Stimulated activated memory B cell treated with anti-CD40 and anti-IgM and Interleukin-4, amounts not matched to agents 10 μg/mL and 1 μg/mL and 100 μg/mL, for 72 hours (primary cell): ENCODE results near the gene PNKP.

Experiments used
- ATAC-seq: fragments of 150-1000 bp; cut with Tn5 transposase; 2 replicates; pipeline ENCODE4 v1.10.0; 2021
- H3K27ac Mint-ChIP-seq: one replicate; pipeline ENCODE4 v1.8.0; 2022; ENCODE audit warnings: mild to moderate bottlenecking, mixed read lengths
- H3K27me3 Mint-ChIP-seq: one replicate; pipeline ENCODE4 v1.8.0; 2022; ENCODE audit warnings: mixed read lengths
- H3K36me3 Mint-ChIP-seq: one replicate; pipeline ENCODE4 v1.8.0; 2022; ENCODE audit warnings: mixed read lengths
- H3K4me1 Mint-ChIP-seq: one replicate; pipeline ENCODE4 v1.8.0; 2022; ENCODE audit warnings: mixed read lengths
- H3K4me3 Mint-ChIP-seq: one replicate; pipeline ENCODE4 v1.8.0; 2022; ENCODE audit warnings: mild to moderate bottlenecking, moderate library complexity, mixed read lengths
- H3K9me3 Mint-ChIP-seq: one replicate; pipeline ENCODE4 v1.8.0; 2022; ENCODE audit warnings: mixed read lengths

Gene PNKP

DNA sequence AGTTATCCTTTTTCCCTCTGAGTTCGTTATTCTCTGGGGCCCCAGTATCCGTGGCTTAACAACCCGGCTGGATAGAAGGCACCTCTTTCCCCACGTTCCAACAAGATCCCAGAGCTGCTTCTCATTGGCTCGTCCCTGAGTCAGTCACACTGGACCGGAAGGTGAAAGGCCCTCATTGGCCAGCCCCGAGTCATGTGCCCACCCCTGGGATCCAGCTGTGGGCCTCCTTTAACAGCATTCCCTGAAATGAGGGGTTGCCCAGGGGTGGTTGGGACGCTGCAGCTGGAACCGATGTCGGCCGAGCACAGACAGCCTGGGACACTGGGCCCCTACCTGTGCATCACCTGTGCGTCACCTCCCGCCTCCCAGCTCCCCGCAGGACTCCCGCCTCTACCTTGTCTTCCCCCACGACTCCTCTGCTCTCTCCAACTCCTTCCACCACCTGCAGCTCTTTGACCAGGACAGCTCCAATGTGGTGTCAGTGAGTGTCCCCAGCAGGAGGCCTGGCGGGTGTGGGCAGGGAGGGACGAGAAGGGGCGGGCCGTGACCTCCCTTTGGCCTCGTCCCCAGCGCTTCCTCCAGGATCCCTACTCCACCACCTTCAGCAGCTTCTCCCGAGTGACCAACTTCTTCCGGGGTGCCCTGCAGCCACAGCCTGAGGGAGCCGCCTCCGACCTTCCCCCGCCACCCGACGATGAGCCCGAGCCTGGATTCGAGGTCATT, 14.5 kb upstream of the PNKP start:
- H3K27me3 Mint-ChIP-seq, result no peaks in the 10 kb centered on the region
- no peak overlapping the region for H3K4me3 Mint-ChIP-seq
- peaks cover 68% of the 10 kb centered on the region for H3K36me3 Mint-ChIP-seq
- no peak overlapping the region for H3K27ac Mint-ChIP-seq
- no peaks in the 10 kb centered on the region for H3K9me3 Mint-ChIP-seq
- no peak for ATAC-seq
- peaks cover 19% of the 10 kb centered on the region for H3K4me1 Mint-ChIP-seq

DNA sequence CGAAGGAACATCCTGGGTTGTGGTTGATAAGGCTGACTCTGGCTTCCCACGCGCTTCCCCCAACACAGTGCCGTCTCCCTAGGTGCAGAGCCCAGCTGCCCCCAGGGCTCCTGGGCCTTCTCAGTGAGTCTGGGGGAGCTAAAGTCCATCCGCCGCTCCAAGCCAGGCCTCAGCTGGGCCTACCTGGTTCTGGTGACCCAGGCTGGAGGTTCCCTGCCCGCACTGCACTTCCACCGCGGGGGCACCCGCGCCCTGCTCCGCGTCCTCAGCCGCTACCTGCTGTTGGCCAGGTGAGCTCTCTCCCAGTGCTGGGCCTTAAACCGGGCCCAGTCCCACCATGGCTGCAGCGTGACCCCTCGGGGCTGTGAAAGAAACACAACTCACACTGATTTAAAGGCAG, 13.8 kb upstream of the PNKP start:
- Mint-ChIP-seq H3K27me3 (no peaks in the 10 kb centered on the region), H3K4me1 (peaks cover 19% of the 10 kb centered on the region), H3K9me3 (no peaks in the 10 kb centered on the region), H3K36me3 (peaks cover 68% of the 10 kb centered on the region), H3K27ac (no peak overlapping the region), H3K4me3 (no peak overlapping the region)
- ATAC-seq, result no peak

DNA sequence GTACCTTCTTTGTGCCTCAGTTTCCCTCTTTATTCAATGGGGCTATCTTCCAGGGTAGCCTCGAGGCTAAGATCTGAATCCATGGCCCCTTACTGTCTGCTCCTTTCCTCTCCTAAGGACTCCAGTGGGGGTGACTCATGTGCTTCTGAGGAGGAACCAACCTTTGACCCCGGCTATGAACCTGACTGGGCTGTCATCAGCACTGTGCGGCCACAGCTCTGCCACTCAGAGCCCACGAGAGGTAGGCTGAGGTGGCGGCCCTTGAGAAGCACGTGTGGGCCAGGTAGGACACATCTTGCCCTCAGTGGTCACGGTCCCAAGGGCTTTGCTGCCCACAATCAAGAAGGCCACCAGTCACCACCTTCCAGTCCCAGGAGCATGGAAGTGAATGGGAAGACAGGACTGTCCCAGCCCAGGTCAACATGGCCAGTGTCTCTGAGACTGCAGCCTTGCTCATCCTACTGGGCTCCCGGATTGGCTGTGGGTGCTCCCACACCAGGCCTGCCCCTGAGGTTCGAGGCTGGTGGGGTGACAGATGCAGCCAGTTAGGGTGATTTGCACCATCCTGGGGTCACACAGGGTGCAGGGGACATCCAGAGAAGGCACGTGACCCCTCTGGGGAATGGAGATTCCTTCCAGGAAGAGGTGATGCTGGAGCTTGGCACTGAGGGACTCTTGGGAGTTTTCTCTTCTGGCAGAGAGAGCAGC, 12.9 kb upstream of the PNKP start:
- no peak overlapping the region for H3K27ac Mint-ChIP-seq
- no peak for ATAC-seq
- no peaks in the 10 kb centered on the region for H3K9me3 Mint-ChIP-seq
- no peaks in the 10 kb centered on the region for H3K27me3 Mint-ChIP-seq
- peaks cover 26% of the 10 kb centered on the region for H3K4me1 Mint-ChIP-seq
- H3K4me3 Mint-ChIP-seq, result no peak overlapping the region
- peaks cover 65% of the 10 kb centered on the region for H3K36me3 Mint-ChIP-seq

DNA sequence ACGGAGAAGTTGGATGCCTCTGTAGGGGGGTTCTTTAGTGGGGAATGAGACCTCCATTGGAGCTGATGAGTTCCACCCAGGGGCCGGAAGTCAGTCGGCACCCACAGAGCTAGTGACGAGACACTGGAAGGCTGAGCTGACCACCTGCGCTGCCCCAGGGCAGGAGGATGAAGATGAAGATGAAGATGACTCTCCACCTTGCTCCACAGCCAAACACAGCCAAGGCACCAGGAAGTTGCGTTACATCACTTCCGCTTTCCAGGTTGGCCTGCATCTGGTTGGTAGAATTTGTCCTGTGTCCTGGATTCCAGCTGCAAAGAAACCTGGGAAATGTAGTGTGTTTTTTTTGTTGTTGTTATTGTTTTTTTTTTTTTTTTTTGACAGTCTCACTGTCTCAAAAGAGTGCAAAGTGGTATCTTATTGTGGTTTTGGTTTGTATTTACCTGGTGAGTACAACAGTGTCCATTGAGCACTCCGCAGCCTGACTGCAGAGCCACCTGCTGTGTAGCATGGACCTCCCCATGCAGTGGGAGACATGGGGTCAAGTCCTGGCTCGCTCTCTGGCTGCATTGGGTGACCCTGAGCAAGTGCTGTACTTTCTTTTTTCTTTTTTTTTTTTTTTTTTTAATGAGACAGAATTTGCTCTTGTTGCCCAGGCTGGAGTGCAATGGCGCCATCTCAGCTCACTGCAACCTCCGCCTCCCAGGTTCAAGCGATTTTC, 12.0 kb upstream of the PNKP start:
- H3K9me3 Mint-ChIP-seq, result no peaks in the 10 kb centered on the region
- no peak overlapping the region for H3K27ac Mint-ChIP-seq
- no peaks in the 10 kb centered on the region for H3K27me3 Mint-ChIP-seq
- H3K4me3 Mint-ChIP-seq, result no peak overlapping the region
- peaks cover 33% of the 10 kb centered on the region for H3K4me1 Mint-ChIP-seq
- ATAC-seq, result no peak
- peaks cover 56% of the 10 kb centered on the region for H3K36me3 Mint-ChIP-seq

DNA sequence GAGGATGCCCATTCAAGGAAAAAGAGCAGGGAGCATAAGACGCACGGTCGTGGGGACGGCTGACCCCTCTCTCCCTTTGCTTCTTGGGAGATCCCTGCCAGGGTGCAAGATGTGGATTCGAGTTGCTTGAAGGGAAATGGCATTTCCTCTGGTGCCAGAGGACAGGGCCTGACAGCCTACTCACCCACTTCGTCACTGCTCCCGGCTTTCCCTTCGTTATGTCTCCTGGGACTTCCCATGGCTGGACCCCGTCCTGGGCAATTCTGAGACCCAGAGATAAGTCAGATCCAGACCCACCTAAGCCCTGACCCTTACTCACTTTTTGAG, 11.3 kb upstream of the PNKP start:
- no peak for ATAC-seq
- H3K9me3 Mint-ChIP-seq, result no peaks in the 10 kb centered on the region
- peaks cover 51% of the 10 kb centered on the region for H3K36me3 Mint-ChIP-seq
- H3K4me3 Mint-ChIP-seq, result no peak overlapping the region
- H3K27me3 Mint-ChIP-seq, result no peaks in the 10 kb centered on the region
- peaks cover 33% of the 10 kb centered on the region for H3K4me1 Mint-ChIP-seq
- H3K27ac Mint-ChIP-seq, result no peak overlapping the region

DNA sequence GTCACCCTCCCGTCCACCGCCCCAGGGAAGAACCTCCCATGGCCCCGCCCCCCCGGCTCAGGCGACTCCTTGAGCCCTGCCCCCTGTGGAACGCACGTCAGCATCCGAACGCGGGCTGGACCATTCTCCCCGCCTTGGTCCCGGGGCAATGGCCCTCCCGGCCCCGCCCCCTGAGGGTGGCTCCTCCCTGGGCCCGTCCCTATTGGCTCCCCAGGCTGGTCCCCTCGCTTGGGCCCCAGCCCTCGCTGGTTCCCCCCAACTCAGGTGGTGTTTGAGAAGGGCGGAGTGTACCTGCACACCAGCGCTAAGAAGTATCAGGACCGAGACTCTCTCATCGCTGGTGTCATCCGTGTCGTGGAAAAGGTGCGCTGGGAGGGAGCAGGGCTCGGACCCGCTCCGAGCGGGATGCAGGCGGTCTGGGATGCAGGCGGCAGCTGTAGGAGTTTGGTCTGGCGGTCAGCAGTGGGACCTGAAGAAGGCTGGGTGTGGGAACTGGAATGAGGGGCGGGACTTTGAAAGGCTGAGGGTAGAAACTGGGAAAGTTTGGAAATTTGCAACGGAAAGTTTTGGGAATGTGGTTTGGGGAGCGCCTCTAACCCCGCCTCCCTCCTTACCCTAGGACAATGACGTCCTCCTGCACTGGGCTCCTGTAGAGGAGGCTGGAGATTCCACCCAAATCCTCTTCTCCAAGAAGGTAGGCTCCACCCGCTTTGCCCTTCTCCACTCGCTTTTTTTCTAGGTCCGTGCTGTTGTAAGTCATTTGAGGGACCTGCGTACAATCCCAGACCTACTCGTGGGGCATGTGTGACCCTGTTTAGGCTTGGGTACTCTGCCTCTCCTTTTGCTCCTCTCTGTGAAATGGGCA, 10.7 kb upstream of the PNKP start:
- H3K36me3 Mint-ChIP-seq, result peaks cover 45% of the 10 kb centered on the region
- H3K4me1 Mint-ChIP-seq, result peaks cover 33% of the 10 kb centered on the region
- H3K27me3 Mint-ChIP-seq, result no peaks in the 10 kb centered on the region
- H3K27ac Mint-ChIP-seq, result no peak overlapping the region
- no peaks in the 10 kb centered on the region for H3K9me3 Mint-ChIP-seq
- no peak overlapping the region for H3K4me3 Mint-ChIP-seq
- peak; percentile 84 for ATAC-seq

DNA sequence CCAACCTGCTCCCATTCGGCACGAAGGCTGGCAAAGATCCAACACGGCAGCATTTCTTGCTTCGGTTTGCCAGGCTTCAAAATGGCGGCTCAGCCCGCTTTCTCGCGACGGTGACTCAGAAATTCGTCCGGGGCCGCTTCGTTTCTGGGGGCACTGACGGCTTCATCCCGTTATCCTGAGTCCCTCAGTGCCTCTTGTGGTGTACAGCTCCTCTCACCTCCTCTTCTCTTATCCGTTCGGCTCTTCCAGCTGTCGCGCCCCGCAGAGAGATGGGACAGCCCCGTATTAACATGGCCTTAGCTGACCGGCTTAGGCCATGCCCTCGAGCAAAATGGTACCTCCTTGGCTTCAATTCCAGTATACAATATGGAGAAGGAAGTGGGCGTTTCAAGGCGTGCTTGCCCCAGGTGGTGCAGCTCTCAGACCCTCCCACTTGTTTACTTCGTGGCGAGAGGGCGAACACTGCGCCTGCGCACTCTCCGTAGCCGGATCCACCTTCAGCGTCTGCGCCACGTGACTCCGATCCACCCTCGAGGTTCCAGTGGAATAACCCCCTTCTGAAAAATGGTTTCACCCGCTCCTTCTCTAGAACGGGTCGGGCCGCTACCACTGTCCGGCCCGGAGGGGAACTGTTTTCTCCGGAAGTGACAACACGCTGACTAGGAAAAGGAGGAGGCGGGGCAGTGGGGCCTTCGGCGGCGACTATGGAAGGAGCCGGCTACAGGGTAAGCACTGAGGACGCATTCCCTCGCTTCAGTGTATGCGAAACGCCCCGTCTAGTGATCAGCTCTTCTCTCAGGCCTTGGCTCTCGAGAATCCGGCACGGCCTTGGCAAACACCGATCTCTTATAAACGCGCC, 9.9 kb upstream of the PNKP start, which contains the start of the genes AKT1S1 and TBC1D17:
Gene AKT1S1, minus strand, starts transcription at position 336 of the 859 bp plus-strand sequence. CDS start 4,060 bp downstream, outside the sequence.
Gene TBC1D17, plus strand, starts transcription at position 683 of the 859 bp plus-strand sequence. Its CDS starts 22 bp downstream, at position 705.
- ATAC-seq, result peak; percentile 89
- Mint-ChIP-seq H3K27ac (no peak within 1 kb of the TSS), H3K36me3 (peaks cover 36% of the 10 kb centered on the region), H3K27me3 (no peaks in the 10 kb centered on the region), H3K9me3 (no peaks in the 10 kb centered on the region), H3K4me1 (peaks cover 34% of the 10 kb centered on the region), H3K4me3 (no peak within 1 kb of the TSS)

DNA sequence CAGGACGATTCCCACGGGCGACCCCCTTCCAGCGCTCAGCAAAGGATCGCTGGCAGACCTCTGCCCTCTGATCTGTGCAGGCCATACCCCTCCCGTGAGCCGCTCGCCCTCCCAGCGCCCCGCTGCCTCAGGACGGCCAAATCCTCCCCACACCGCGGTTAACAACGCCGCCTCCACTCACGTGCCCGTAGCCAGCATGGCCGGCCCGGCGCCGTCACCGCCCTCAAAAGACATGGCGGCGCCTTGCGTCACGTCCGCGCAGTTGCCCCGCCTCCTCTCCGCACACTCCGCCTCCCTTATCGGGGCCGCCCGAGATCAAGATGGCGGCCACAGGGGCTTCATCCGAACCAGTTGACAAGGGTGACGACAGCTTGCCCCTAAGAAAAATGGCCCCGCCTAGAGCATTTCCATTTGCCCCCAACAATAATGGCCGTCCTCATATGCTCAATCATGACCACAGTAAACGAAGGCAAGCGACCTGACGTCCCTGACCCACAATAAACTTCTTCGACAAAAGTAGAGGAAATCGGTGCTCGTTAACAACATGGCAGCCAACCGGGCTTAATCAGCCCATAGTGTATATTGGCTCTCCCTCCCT, 9.1 kb upstream of the PNKP start:
- H3K4me3 Mint-ChIP-seq, result no peak overlapping the region
- H3K27ac Mint-ChIP-seq, result no peak overlapping the region
- H3K9me3 Mint-ChIP-seq, result no peaks in the 10 kb centered on the region
- no peaks in the 10 kb centered on the region for H3K27me3 Mint-ChIP-seq
- peaks cover 29% of the 10 kb centered on the region for H3K36me3 Mint-ChIP-seq
- H3K4me1 Mint-ChIP-seq, result peaks cover 37% of the 10 kb centered on the region
- ATAC-seq, result peak; percentile 79

DNA sequence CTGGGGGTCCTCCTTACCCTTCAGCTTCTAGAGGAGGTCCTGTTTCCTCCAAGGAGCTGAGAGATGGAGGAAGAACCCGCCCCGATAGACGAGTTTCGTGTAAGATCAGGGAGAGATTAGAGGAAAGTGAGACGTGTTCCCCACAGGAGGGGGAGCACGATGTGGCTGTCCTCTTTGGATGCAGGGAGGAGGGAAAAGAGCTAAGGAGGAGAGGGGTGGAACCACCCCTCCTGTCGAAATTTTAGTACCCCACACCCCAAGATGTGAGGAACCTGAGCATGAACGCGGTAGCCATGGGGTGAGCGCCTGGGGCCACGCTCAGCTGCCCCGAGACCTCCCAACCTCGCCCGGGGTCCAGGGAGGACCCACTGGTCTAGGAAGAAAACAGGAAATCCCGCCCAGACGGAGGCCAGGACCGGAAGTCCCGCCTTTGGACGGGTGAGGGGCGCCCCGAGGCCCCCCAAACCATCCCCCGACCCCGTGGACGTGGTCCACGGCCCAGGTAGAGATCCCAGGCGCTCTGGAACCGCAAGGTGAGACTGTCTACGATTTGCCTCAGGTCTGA, 8.6 kb upstream of the PNKP start:
- Mint-ChIP-seq H3K4me1 (peaks cover 37% of the 10 kb centered on the region), H3K4me3 (no peak overlapping the region), H3K36me3 (peaks cover 23% of the 10 kb centered on the region), H3K27ac (no peak overlapping the region), H3K27me3 (no peaks in the 10 kb centered on the region), H3K9me3 (no peaks in the 10 kb centered on the region)
- ATAC-seq, result peak; percentile 9

DNA sequence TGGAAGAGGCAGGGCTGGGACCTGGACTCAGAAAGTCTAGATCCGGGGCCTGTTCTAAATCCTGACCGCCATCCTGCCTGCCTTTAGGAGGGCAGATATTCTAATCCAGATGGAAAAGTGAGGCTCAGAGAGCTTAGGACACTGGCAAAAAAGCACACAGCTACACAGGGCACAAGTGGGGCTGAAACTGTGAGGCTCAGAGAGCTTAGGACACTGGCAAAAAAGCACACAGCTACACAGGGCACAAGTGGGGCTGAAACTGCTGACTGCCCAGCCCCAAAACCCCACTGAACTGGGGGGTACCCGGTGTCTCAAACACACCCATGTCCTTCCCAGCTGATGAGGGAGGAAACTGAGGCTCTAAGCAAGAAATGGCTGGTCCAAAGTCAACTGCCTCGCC, 7.8 kb upstream of the PNKP start:
- ATAC-seq, result no peak
- no peaks in the 10 kb centered on the region for H3K9me3 Mint-ChIP-seq
- no peak overlapping the region for H3K27ac Mint-ChIP-seq
- peaks cover 15% of the 10 kb centered on the region for H3K36me3 Mint-ChIP-seq
- H3K4me3 Mint-ChIP-seq, result no peak overlapping the region
- no peaks in the 10 kb centered on the region for H3K27me3 Mint-ChIP-seq
- H3K4me1 Mint-ChIP-seq, result peaks cover 45% of the 10 kb centered on the region

DNA sequence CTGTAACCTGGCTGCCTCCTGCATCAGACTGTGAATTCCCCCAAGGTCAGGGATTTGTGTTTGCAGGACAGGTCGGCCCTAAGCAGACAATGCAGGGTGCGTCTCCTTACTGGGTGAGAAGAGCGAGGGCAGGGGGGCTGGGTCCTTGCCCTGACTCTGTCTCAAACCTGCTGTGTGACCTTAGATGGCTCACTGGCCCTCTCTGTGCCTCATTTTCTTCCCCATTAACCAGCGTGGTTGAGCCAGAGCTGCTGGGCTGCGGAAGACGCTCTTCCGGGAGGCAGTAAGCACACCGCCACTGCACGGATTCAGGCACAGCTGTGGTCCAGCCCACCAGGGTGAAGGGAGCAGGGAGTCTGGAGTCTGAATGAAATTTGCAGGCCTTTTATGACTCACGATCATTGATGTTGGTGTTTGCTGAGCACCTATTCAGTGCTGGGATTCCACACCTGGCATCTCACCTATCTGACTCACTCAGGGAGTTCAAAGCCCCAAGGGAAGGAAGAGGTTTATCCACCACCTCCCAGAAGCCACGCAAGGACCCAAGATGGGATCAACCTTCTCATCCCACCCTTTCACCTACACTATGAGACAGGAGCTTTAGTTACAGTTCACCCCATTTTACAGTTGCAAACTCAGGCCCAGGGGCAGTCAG, 7.3 kb upstream of the PNKP start:
- no peak for ATAC-seq
- H3K27me3 Mint-ChIP-seq, result no peaks in the 10 kb centered on the region
- peaks cover 47% of the 10 kb centered on the region for H3K4me1 Mint-ChIP-seq
- H3K4me3 Mint-ChIP-seq, result no peak overlapping the region
- no peak overlapping the region for H3K27ac Mint-ChIP-seq
- H3K9me3 Mint-ChIP-seq, result no peaks in the 10 kb centered on the region
- H3K36me3 Mint-ChIP-seq, result peaks cover 12% of the 10 kb centered on the region

DNA sequence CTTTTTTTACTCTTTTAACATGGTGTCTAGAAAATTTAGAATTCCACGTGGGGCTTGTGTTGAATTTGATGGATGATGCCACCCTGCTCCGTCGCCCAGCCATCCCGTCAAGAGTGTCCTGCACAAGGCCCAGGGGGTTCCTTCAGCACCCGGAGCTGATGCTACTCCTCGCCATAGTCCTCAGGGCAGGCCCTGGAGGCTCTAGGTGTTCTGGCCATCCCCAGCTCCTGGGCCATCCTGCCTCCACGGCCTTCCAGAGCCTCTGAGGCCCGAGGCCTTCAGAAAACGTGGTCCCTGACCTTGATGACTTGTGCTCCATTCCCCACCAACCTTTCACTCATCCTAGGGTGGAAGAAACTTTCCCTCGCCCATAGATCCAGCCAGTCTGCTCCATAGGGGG, 6.5 kb upstream of the PNKP start:
- Mint-ChIP-seq H3K27me3 (no peaks in the 10 kb centered on the region), H3K36me3 (peaks cover 6% of the 10 kb centered on the region), H3K4me3 (no peak overlapping the region), H3K27ac (no peak overlapping the region), H3K9me3 (no peaks in the 10 kb centered on the region), H3K4me1 (peaks cover 43% of the 10 kb centered on the region)
- ATAC-seq, result no peak

DNA sequence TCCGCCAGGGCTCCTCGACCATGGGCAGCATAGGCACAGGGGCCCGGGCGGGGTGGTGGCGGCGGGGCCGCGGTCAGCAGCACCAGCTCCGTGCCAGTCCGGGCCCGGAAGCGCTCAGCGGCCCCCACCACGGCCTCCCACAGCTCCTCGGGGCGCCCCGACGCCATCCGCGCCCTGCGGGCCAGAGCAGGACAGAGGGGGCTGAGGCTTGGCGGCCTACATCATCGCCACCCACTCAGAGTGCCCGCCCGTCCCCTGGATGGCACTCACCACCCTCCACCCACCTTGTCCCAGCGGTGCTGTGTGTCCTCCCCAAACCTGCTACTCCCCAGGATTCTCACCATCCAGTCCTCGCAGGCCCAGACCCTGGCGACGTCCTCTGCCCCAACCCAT, 5.7 kb upstream of the PNKP start:
- peaks cover 38% of the 10 kb centered on the region for H3K4me1 Mint-ChIP-seq
- H3K27me3 Mint-ChIP-seq, result no peaks in the 10 kb centered on the region
- H3K36me3 Mint-ChIP-seq, result peaks cover 3% of the 10 kb centered on the region
- no peak overlapping the region for H3K4me3 Mint-ChIP-seq
- H3K27ac Mint-ChIP-seq, result no peak overlapping the region
- no peaks in the 10 kb centered on the region for H3K9me3 Mint-ChIP-seq
- ATAC-seq, result no peak
